Measurements from ENCODE around the gene XYLT1. TPM values are rescaled to one million over a fixed set of nuclear protein-coding genes. Genes with fewer than 3 reads are reported as not detected.

The XYLT1 gene
- total RNA-seq, 1 experiment from 2014 or later: not detected

GRCh38 chr16:17311333-17312093 is 159.2 kb downstream of the XYLT1 start:
- TF ChIP-seq EZH2phosphoT487 (IDR thresholded peaks at IDR 0.05; ENCODE audit: borderline replicate concordance, low read length): no peak
- TF ChIP-seq, protein P1, sequence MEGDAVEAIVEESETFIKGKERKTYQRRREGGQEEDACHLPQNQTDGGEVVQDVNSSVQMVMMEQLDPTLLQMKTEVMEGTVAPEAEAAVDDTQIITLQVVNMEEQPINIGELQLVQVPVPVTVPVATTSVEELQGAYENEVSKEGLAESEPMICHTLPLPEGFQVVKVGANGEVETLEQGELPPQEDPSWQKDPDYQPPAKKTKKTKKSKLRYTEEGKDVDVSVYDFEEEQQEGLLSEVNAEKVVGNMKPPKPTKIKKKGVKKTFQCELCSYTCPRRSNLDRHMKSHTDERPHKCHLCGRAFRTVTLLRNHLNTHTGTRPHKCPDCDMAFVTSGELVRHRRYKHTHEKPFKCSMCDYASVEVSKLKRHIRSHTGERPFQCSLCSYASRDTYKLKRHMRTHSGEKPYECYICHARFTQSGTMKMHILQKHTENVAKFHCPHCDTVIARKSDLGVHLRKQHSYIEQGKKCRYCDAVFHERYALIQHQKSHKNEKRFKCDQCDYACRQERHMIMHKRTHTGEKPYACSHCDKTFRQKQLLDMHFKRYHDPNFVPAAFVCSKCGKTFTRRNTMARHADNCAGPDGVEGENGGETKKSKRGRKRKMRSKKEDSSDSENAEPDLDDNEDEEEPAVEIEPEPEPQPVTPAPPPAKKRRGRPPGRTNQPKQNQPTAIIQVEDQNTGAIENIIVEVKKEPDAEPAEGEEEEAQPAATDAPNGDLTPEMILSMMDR (conservative IDR thresholded peaks at IDR 0.05; ENCODE audit: low read depth, low read length): no peak
- no peak for TF ChIP-seq EZH2 (IDR thresholded peaks at IDR 0.05; ENCODE audit: low read length, unreplicated experiment)
- no peak overlapping the region for H3K27ac ChIP-seq (ENCODE audit: low read length)
- no peaks in the 10 kb centered on the region for H4K20me1 ChIP-seq (ENCODE audit: low read length)
- DNase-seq (no peak), ATAC-seq (no peak)
- no TSS peak for BruUV-seq (replicated peaks)
- no peak overlapping the region for H2AFZ ChIP-seq (ENCODE audit: low read length)
- POLR2A ChIA-PET (ENCODE audit: unreplicated experiment): no interaction called here
- CTCF ChIA-PET: no interaction called here
- H3K4me2 ChIP-seq (ENCODE audit: low read length): no peak overlapping the region
- no peak overlapping the region for H3K4me3 ChIP-seq (ENCODE audit: low read length)
- no peaks in the 10 kb centered on the region for H3F3A ChIP-seq (ENCODE audit: low read length, unreplicated experiment)
- no peaks in the 10 kb centered on the region for H3K9me2 ChIP-seq (replicated peaks; ENCODE audit: low read length)
- no peaks in the 10 kb centered on the region for H3K27me3 ChIP-seq (ENCODE audit: low read length)
- H3K79me2 ChIP-seq (ENCODE audit: low read length): no peaks in the 10 kb centered on the region
- no peaks in the 10 kb centered on the region for H3K9me3 ChIP-seq (ENCODE audit: low read length)
- no peaks in the 10 kb centered on the region for H3K36me3 ChIP-seq (ENCODE audit: low read depth, low read length)
- no peaks in the 10 kb centered on the region for H3K4me1 ChIP-seq (ENCODE audit: insufficient read depth, low read length)
- intact Hi-C loops (cut with micrococcal nuclease): no loop called here
- no peak overlapping the region for H3K9ac ChIP-seq (ENCODE audit: low read length)

- Histone ChIP-seq H3K4me1 (ENCODE audit: insufficient read depth, low read length) (no peaks in the 10 kb centered on the region), H3K9me2 (replicated peaks; ENCODE audit: low read length) (no peaks in the 10 kb centered on the region), H3K9ac (ENCODE audit: low read length) (no peak overlapping the region), H3K27ac (ENCODE audit: low read length) (no peak overlapping the region), H3K27me3 (ENCODE audit: low read length) (no peaks in the 10 kb centered on the region), H3K9me3 (ENCODE audit: low read length) (no peaks in the 10 kb centered on the region), H4K20me1 (ENCODE audit: low read length) (no peaks in the 10 kb centered on the region), H3K4me3 (ENCODE audit: low read length) (no peak overlapping the region), H3K4me2 (ENCODE audit: low read length) (no peak overlapping the region), H3K36me3 (ENCODE audit: low read depth, low read length) (no peaks in the 10 kb centered on the region), H3K79me2 (ENCODE audit: low read length) (no peaks in the 10 kb centered on the region), H2AFZ (ENCODE audit: low read length) (no peak overlapping the region), H3F3A (ENCODE audit: low read length, unreplicated experiment) (no peaks in the 10 kb centered on the region)
- CTCF ChIA-PET: no interaction called here
- ATAC-seq (no peak), DNase-seq (no peak)
- no TSS peak for BruUV-seq (replicated peaks)
- TF ChIP-seq EZH2 (IDR thresholded peaks at IDR 0.05; ENCODE audit: low read length, unreplicated experiment): no peak
- TF ChIP-seq, protein P1 (conservative IDR thresholded peaks at IDR 0.05; ENCODE audit: low read depth, low read length): no peak
- no peak for TF ChIP-seq EZH2phosphoT487 (IDR thresholded peaks at IDR 0.05; ENCODE audit: borderline replicate concordance, low read length)
- POLR2A ChIA-PET (ENCODE audit: unreplicated experiment): no interaction called here
- intact Hi-C loops (cut with micrococcal nuclease): no loop called here
Measured at GRCh38 chr16:17309510-17309909, 161.2 kb downstream of the XYLT1 start.

DNA sequence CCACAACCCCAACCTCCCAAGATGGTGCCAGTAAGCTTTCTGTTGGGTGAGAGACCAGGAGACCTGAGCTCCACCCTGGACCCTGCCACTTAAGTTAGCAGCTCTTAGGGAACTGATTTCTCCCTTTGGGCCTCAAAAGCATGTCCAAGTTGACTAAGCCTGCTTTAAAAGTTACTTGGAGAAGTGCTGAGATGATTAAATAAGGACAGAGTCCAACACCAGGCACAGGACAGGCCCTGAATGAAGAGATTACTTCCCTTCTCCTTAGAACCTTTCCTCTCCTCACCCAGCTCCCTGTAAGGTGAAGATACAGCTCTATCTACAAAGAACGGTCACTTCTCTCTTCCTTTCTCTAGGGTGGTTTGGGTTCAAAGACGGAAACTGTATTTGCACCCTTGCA is 162.6 kb downstream of the XYLT1 start:
- no peak overlapping the region for H2AFZ ChIP-seq (ENCODE audit: low read length)
- H3K9ac ChIP-seq (ENCODE audit: low read length): no peak overlapping the region
- ChIA-PET CTCF (no interaction called here), POLR2A (ENCODE audit: unreplicated experiment) (no interaction called here)
- no TSS peak for BruUV-seq (replicated peaks)
- H3K4me3 ChIP-seq (ENCODE audit: low read length): no peak overlapping the region
- no peaks in the 10 kb centered on the region for H3K4me1 ChIP-seq (ENCODE audit: insufficient read depth, low read length)
- no peaks in the 10 kb centered on the region for H3K9me3 ChIP-seq (ENCODE audit: low read length)
- H3K36me3 ChIP-seq (ENCODE audit: low read depth, low read length): no peaks in the 10 kb centered on the region
- H3F3A ChIP-seq (ENCODE audit: low read length, unreplicated experiment): no peaks in the 10 kb centered on the region
- DNase-seq: no peak
- H3K79me2 ChIP-seq (ENCODE audit: low read length): no peaks in the 10 kb centered on the region
- H3K27ac ChIP-seq (ENCODE audit: low read length): no peak overlapping the region
- H3K9me2 ChIP-seq (replicated peaks; ENCODE audit: low read length): no peaks in the 10 kb centered on the region
- no peaks in the 10 kb centered on the region for H3K27me3 ChIP-seq (ENCODE audit: low read length)
- intact Hi-C loops (cut with micrococcal nuclease): no loop called here
- no peaks in the 10 kb centered on the region for H4K20me1 ChIP-seq (ENCODE audit: low read length)
- no peak for ATAC-seq
- no peak for TF ChIP-seq EZH2phosphoT487 (IDR thresholded peaks at IDR 0.05; ENCODE audit: borderline replicate concordance, low read length)
- TF ChIP-seq, protein P1 (conservative IDR thresholded peaks at IDR 0.05; ENCODE audit: low read depth, low read length): no peak
- TF ChIP-seq EZH2 (IDR thresholded peaks at IDR 0.05; ENCODE audit: low read length, unreplicated experiment): no peak
- H3K4me2 ChIP-seq (ENCODE audit: low read length): no peak overlapping the region
